GM21390 (cell line): ENCODE results near the gene GIGYF2.
"Not testable (repeated sequence)": the region's sequence is repeated elsewhere in the genome, so short reads cannot be mapped to it uniquely, and the experiment has no call there.

Experiments used
- ATAC-seq: cut with Tn5 transposase; IDR thresholded peaks from one replicate; pipeline ENCODE4 v1.9.1; 2021; ENCODE audit not compliant: unreplicated experiment

GIGYF2 gene

DNA sequence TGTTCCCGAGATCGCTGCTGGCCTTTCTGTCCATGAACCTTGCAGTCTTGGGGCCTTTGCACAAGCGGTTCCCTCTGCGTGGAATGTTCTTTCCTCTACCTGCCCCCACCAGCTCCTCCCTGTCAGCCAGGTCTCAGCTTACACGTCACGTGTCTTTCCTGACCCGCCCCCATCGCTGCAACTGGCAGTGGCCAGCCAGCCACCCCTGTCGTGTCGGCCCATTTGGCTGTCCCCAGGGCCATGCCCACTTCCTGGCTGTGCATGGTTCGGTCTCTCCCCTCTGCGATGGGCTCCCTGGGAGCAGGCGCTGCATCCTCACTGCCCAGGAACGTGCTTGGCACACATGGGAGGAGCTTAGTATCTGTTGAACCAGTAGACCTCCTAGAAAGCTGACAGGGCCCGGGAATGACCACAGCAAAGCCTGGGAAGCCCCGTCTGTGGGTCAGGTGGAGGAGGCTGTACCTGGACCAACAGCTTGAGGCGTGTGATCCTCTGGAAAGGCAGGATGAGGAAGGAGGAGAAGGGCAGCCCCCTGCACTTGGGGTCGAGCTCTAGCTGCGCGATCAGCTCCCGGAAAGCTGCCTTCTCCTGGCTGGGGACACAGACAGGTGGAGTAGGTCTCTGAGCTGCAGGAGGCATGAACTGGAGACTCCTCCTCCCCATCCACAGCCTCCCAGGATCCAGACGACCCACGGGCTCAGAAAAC, 193.9 kb downstream of the GIGYF2 start:
- no peak for ATAC-seq

DNA sequence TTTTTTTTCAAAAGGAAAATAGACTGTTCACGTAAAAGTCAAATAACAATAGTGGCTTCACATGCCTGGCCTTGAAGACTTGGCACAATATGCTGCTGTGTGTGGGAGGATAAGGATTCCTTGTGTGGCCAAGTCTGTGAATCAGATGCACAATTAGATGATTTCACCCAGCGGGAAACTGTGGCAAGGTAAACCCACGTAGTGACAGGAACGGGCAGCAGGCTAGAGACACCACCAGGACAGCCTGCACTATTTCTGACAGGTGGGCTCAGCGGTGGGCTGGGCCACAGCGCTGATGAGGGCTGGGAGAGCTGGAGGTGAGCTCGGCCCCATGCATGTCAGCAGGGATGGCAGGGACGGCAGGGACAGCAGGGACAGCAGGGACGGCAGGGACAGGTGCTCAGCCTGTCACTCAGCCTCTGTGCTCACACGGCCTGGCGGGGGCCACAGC, 194.5 kb downstream of the GIGYF2 start:
- ATAC-seq = no peak

DNA sequence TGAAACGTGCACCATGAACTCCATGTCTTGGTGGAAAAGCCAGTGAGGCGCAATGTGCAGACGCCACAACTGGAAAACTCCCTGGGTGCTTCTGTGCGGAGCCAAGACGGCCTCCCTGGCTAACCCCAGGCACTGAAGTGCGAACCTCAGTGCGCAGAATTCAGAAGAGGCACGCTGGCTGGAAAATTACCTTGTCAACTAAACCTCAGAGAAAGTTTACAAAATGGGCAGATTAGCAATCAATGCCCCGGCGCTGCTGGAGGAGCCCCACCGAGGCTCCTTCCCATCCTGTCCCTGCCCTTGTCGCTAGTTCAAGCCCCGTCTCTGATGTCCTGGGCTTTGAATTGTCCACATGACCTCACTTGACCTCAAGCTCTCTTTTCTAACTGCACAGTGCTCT, 195.1 kb downstream of the GIGYF2 start:
- no peak for ATAC-seq

DNA sequence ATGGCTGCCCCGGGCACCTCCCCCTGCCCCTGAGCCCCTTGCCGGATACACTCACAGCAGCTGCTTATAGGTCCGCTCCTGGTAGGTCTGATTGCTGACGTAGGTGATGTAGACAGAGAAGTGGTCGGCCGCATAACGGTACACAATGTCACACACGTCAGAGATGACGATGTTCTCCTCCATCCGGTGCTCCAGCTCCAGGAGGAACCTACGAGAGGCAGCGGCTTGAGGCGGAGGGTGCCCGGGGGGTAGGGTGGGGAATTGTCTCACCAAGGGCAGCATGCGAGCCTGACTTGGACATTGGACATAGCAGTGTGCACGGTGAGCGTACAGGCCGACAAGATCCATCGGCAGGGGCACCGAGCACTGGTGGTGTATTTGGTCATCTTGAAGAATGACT, 195.7 kb downstream of the GIGYF2 start:
- ATAC-seq = no peak

DNA sequence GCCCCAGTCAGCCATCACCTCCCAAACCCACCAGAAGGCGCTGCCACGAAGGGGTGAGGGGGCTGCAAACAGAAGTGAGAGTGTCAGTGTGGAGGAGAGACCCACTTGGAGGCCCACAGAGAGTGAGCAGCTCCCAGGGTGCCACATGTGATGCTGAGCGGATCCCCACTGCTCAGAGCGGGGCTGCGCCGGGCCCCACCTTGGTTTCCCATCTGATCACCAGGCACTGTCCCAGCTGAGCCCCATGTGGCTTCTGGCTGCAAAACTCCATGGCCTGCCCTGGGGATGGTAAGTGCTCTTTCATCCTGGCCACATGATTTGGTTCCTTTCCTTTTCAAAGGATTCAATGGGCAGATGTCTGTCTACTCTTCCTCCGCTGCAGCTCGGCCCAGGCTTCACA, 196.7 kb downstream of the GIGYF2 start:
- no peak for ATAC-seq

DNA sequence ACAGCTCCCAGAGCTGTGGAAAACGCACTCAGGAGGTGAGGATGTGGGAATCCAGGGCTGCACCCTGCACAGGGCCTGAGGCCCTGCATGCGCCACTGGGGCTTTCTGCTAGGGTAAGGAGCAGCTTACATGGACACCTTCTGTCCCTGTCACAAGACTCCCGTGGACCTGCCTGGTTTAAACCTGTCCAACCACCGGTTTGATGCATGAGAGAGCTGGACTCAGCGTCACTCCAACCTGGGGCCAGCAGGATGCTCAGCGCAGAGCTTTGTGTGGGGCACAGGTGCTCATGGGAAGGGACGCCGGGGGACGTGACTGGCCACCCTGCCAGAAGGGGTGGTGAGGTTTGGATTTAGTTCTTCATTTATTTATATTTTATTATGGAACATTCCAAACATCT, 197.1 kb downstream of the GIGYF2 start:
- ATAC-seq = no peak

DNA sequence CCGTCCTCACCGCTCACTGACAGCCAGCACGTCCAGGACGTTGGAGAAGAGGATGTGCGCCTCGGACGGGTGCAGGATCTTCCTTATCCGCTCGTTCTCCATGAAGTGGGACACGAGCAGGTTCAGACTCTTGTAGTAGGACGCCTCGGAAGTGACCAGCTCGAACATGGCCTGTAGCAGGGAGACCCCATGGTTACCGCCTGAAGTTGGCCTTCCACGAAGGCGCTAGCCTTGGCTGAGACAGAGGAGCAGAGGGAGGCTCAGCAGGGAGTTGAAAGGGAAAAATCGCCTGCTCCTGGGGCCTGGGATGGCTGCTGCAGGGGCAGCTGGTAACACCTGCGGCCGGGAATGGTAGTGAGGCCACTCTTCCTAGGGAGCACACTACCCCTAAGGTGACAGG, 197.6 kb downstream of the GIGYF2 start:
- ATAC-seq = no peak

DNA sequence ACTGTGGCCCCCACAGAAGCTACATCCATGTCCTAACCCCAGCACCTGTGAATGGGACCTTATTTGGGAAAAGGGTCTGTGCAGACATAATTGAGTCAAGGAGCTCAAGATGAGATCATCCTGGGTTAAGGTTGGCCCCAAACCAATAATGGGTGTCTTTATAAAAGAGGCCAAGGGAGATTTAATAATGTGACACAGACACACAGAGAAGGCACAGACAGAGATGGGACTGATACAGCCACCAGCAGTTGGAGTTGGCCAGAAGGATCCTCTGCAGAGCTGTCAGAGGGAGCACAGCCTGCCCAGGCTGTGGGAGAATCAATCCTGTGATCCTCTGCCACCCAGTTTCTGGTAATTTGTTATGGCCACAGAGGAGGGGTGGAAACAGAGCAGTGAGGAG, 199.0 kb downstream of the GIGYF2 start:
- no peak for ATAC-seq

DNA sequence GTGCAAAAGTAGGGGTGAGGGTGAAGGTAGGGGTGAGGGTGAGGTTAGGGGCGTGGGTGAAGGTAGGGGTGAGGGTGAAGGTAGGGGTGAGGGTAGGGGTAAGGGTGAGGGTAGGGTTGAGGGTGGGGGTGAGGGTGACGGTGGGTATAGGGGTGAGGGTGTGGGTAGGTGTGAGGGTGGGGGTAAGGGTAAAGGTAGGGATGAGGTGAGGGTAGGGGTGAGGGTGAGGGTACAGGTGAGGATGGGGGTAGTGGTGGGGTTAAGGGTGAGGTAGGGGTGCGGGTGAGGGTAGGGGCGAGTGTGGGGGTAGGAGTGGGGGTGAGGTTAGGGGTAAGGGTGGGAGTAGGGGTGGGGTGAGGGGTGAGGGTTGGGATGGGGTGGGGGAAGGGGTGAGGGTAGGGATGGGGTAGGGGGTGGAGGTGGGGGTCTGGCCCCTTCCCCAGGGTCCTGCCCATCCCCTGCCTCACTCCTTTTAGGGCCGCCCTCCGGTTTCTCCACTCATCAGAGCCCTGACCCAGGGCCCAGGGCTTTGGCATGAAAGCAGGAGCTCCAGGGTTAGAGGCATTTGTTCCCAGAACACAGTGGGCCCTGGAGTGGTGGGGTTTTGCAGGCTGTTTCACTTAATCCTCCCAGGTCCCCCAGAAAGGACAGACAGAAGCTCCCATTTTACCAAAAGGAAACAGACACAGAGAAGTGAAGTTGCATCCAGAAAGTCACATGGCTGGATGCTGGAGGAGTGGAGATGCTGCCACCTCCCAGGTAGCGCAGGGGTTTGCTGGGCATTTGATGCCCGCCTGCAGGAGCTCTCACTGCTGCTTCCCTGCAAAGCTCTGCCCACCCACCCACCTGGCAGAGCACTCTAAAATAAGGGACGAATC, 199.8 kb downstream of the GIGYF2 start:
- ATAC-seq = no peak

DNA sequence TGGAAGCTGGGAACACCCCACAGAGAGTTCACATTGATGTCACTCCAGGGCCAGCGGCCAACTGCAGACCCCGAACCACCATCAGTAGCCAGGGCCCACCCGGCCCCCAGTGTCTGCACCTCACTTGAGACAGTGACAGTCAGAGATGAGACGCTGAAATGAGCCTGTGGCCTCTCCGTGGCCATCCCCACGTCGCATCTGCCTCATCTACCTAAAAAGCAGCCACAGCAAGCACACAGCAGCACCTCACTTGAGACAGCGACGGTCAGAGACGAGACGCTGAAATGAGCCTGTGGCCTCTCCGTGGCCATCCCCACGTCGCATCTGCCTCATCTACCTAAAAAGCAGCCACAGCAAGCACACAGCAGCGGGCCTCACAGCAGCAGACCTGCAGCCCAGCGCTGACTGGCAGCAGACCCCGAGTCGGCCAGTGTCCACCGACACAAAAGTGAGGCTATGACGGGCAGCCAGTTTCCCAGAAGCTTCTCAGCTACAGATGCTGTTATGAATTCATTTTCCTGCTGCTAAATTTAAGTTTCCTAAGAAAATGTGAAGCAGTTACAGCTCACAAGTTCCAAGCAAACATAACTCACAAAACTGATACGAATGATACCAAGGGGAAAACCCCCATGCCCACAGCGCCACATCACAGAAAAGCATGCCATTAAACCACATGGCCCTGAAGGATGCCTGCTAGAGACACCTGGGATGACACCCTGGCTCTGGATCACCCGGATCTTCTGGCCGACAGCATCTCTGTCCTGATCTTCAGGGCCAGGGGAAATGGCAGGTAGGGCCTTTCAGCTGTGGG, 200.7 kb downstream of the GIGYF2 start:
- ATAC-seq = no peak

DNA sequence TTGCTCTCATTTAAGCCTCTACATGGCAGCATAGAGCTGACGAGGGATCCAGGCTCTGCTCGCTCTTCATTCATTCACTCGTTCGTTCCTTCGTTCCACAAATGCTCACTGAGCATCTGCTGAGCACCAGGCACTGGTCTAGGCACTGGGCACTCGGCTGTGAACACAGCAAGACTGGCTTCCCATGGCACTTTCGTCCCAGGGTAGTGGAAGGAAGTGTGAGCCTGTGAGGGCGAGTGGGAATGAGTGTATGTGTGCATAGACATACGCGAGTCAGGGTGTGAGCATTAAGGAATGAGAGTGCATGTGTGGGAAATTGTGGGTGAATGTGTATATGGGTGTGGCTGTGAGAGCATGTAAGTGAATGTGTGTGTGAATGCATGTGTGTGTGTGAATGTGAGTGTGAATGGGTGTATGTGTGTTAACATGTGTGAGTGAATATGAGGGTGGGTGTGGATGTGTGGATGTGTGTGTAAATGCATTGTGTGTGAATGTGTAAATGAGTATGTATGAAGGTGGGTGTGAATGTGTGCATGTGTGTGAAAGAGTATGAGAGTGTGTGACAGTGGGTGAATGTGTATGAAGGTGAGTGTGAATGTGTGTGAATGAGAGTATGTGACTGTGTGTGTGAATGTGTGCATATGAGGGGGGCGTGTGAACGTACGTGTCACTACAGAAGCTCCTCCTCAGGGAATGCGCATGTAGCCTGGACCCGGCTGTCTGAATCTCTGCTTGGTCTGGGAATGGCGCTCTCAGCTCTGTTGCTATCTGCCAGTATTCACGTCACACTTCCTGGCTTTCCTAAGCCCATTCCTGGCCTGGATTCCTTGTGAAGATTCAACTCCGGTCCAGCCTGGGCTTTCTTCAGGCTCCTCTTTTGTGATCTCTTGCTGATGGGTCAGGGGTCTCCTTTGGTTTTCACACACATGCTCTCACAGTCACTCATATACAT, 201.7 kb downstream of the GIGYF2 start:
- no peak for ATAC-seq

DNA sequence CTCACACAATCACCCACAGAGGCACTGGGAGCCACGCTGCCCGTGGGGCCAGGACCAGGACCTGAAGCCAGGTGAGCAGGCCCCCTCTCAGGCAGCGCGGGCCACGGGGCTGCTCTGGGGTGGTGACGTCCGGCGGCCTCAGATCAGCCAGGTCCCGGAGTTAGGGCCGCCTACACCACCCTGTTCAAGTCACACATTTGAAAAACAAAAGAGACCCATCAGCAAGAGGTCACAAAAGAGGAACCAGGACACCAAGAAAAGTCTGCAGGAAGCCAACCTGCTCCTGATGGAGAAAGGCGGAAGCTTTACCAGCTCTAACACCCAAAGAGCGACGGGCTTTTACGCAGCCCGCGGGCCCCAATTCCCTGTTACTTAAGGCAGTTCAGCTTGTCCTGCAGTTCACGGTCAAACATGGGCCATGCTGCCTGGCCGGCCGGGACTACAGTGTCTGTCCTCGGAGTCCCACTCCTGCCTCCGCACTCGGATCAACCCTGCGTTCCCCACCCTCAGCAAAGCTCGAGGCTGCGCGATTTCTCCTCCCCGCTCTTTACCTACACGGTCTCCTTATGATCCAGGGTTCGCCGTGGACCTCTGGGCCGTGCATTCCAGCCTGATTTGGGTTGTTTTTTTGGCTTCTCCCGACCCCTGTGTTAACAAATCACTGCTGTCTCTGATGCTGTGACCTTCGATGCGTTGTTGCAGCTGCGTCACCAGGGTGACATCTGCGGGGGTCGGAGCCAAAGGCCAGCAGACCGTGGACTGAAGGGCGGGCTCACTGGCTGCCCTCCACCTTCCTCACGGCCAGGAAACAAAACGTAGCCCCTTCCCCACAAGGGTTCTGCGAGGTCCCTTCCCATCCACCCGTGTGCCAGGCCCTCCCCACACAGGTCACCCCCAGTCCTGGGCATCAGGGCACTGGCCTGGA, 203.9 kb downstream of the GIGYF2 start:
- no peak for ATAC-seq

DNA sequence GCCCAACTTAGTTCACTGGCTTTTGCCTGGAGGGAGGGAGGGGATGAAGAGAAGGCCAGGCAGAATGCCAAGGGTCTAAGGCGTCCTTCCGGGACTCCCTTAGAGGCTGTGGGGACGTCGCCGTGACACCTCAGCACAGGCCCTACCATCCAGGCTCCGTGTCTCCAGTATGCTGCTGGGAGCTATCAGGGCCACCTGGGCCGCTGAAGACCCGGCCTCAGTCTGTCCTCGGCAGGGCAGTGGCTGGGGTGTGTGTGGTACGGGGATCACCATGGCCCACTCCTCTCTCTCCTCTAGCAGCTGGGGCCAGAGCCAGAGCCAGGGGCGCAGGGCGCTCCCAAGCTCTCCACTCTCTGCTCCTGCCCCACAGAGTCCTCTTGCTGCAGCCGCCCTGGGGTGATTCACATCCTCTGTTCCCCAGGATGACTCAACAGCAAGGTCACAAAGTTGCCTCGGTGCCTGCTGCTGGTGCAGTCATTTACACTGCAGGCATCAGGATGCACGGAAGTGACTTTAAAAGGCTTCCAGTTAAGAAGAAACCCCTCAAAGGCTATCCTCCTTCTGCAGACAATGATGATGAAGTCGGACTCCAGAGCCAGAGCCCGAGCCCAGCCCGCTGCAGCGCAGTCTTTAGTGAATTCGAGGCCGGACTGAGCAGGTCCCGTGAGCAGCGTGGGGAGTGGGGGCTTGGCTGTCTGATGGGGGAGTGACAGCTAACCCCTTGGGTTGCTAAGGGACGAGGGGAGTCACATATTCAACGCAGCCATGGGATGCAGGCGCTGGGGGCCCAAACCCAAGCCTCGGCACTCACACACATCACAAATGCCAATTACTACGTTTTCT, 204.8 kb downstream of the GIGYF2 start:
- ATAC-seq = no peak

DNA sequence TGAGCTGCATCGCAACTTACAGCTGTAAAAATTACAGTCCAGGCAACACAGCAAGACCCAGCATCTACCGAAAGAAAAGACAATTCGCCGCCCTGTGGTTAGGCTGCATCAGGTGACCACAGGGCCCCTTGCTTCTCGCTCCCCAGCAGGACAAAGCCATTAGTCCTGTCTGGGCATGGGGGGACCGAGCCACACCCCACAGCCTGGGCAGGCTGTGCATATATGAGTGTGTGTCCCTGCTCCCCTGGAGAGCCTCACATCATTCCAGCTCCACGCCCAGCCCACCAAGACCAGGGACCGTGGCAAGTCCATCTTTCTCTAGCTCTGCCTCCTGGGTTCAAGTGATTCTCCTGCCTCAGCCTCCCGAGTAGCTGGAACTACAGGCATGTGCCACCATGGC, 206.9 kb downstream of the GIGYF2 start:
- no peak for ATAC-seq

DNA sequence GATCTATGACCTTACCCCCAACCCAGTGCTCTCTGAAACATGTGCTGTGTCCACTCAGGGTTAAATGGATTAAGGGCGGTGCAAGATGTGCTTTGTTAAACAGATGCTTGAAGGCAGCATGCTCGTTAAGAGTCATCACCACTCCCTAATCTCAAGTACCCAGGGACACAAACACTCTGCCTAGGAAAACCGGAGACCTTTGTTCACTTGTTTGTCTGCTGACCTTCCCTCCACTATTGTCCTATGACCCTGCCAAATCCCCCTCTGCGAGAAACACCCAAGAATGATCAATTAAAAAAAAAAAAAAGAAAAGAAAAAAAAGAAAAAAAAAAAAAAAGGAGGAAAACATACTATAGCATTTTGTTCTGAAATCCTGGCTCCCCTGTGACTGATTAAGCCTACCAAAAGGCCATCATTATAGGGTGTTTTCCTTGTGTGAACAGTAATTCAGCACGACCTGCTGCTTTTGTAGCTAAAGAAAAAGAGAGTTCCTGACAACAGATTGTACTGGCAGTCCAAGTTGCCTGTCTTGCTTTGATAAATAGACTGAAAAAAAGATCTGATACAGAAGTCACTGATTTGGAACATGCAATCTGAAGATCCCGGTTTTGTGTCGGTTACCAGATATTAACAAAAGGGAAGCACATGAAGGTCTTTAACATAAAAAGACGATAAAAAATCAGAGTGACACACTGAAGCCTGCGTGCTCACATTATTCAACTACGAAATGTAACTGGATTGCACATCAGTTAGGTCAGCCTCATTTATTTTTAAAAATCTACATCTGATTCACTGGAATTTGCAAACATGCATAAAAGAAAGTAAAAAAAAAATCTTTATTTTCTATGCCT, 210.0 kb downstream of the GIGYF2 start:
- ATAC-seq = not testable (repeated sequence)

DNA sequence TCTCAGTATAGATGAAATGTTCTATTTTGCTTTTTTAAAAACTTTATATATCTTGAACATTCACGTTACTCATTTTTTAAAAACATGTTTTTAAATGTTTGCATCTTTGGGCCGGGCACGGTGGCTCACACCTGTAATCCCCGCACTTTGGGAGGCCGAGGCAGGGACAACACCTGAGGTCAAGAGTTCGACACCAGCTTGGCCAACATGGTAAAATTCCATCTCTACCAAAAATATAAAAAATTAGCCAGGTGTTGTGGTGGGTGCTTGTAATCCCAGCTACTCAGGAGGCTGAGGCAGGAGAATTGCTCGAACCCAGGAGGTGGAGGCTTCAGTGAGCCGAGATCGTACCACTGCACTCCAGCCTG, 210.6 kb downstream of the GIGYF2 start:
- not testable (repeated sequence) for ATAC-seq

DNA sequence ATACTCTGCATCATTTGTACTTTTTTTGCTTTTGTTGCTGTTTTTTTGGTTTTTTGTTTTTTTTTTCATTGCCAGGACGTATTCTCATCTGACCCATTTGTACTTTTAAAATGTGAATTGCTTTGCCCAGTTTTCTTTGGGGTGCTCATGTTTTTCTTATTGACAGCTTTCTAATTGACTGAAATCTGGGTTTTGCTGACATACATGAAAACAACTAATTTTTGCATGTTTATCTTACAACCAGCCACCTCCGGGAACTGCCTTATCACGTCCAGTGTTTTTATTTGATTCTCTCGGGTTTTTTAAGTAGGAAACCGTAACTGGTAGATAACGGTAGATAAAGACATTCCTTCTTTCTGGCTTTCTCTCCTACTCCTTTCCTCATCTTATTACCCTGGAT, 211.6 kb downstream of the GIGYF2 start:
- no peak for ATAC-seq
